Fibroblast of the conjunctiva (primary cell): Measurements from ENCODE around the gene CAPZB.
A peak's percentile ranks its signal among the peaks of the same experiment; 100 is the strongest.
"Not testable (repeated sequence)": the region's sequence is repeated elsewhere in the genome, so short reads cannot be mapped to it uniquely, and the experiment has no call there.

Experiments
- DNase-seq: peaks from one replicate; pipeline ENCODE4 v3.0.0-alpha.2; 2010; ENCODE audit warnings: low read depth

Gene CAPZB

GRCh38 chr1:19310720-19311502 lies 174.4 kb downstream of the CAPZB start:
- no peak for DNase-seq

GRCh38 chr1:19310061-19310460 lies 175.3 kb downstream of the CAPZB start:
- no peak for DNase-seq

- peak; percentile 57 for DNase-seq
These were observed 176.1 kb downstream of the CAPZB start for GRCh38 chr1:19309123-19309813.

GRCh38 chr1:19308509-19308907 lies 176.8 kb downstream of the CAPZB start:
- no peak for DNase-seq

GRCh38 chr1:19307794-19308508 lies 177.4 kb downstream of the CAPZB start:
- no peak for DNase-seq

- no peak for DNase-seq
These were observed 178.4 kb downstream of the CAPZB start for GRCh38 chr1:19306941-19307340.

GRCh38 chr1:19305880-19306279 lies 179.5 kb downstream of the CAPZB start:
- no peak for DNase-seq

GRCh38 chr1:19304081-19304480 lies 181.3 kb downstream of the CAPZB start:
- DNase-seq, result not testable (repeated sequence)

GRCh38 chr1:19300211-19300610 lies 185.1 kb downstream of the CAPZB start:
- no peak for DNase-seq

GRCh38 chr1:19294638-19295037 lies 190.7 kb downstream of the CAPZB start:
- DNase-seq, result no peak

- no peak for DNase-seq
These were observed 196.1 kb downstream of the CAPZB start for GRCh38 chr1:19289244-19289643.
